ENCODE data around the gene USP36. TPM values are rescaled to one million over a fixed set of nuclear protein-coding genes. Genes with fewer than 3 reads are reported as not detected.

The USP36 gene
- total RNA-seq, 2 experiments from 2014 or later = 489 to 494 TPM

DNA sequence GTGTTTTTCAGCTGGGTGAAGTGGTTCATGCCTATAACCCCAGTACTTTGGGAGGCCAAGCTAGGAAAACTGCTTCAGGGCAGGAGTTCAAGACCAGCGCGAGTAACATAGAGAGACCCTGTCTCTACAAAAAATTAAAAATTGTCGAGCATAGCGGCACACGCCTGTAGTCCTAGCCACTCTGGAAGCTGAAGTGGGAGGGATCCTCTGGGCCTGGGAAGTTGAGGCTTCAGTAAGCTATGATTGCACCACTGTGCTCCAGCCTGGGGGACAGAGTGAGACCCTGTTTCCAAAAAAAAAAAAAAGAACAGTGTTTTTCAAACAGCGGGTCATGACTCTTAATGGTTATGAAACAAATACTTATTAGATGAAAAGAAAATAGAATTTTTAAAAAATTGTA lies 56.3 kb downstream of the USP36 start:
- intact Hi-C loops (cut with DNase I, micrococcal nuclease) = loop anchor here (2.0 to 5.0 kb wide), 3 partner anchors 18 to 33 kb away; no protein-coding TSS in a partner anchor
- peaks cover 31% of the 10 kb centered on the region for H3K36me3 Mint-ChIP-seq (ENCODE audit: low read depth)
- DNase-seq = peak in 1 of 14 experiments; percentile 16
- Histone ChIP-seq H3K4me3 (ENCODE audit: low read length) (no peak overlapping the region), H3K9me3 (ENCODE audit: control insufficient read depth in 1 of 2, insufficient read depth in 1 of 2, low read length in 2 of 2) (no peaks in the 10 kb centered on the region), H3K27ac (ENCODE audit: low read depth in 1 of 2, low read length in 2 of 2) (no peak overlapping the region), H3K27me3 (ENCODE audit: control insufficient read depth in 1 of 2, insufficient read depth in 2 of 2, low read length in 2 of 2) (no peaks in the 10 kb centered on the region), H3K4me1 (ENCODE audit: insufficient read depth, low read length) (peaks cover 73% of the 10 kb centered on the region), H3K36me3 (ENCODE audit: insufficient read depth, low read length) (peaks cover 10% of the 10 kb centered on the region)
- H3K27ac Mint-ChIP-seq = peak overlapping the region; percentile 89
- TF ChIP-seq CTCF (IDR thresholded peaks at IDR 0.05) = no peak
- H3K9me3 Mint-ChIP-seq = no peaks in the 10 kb centered on the region
- peak overlapping the region; percentile 94 for H3K4me3 Mint-ChIP-seq
- peaks cover 64% of the 10 kb centered on the region for H3K4me1 Mint-ChIP-seq (ENCODE audit: low read depth)
- no peak for ATAC-seq (ENCODE audit: poor library complexity)
- ChIA-PET POLR2A (interaction anchor here (1.1 to 4.3 kb wide), 8 partner anchors 13 to 106 kb away, joined by 3 to 23 read pairs (median 11); no protein-coding TSS in a partner anchor), CTCF (interaction anchor here (0.6 to 1.8 kb wide), 7 partner anchors 33 to 78 kb away, joined by 3 to 7 read pairs (median 4); no protein-coding TSS in a partner anchor)
- H3K27me3 Mint-ChIP-seq = no peaks in the 10 kb centered on the region

DNA sequence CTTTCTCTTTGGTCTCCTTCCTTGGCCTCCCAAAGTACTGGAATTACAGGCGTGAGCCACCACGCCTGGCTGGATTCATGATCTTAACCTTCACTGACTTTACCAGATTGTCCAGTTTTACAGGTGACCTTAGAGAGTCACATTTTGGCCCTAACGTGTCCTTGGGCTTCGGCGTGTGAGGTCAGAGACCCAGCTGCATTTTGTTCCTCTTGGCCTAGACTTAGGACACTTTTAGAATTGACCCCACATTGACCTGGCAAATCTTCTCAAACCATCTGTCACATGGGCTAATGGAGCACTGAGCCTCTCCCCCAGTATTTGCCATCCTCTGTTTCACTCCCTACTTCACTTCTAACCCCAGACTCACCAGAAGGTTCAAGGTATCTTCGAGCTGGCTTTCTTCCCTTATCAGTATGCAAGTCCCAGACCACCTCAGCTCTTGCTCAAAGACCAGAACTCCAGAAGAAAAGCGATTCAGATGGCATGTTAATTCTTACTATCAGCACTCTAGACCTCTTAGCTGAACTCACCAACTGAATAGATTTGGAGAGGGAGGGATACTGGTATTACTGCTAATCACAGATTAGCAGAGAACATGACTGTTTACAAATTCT lies 56.8 kb downstream of the USP36 start:
- Histone ChIP-seq H3K4me1 (ENCODE audit: insufficient read depth, low read length) (peaks cover 73% of the 10 kb centered on the region), H3K36me3 (ENCODE audit: insufficient read depth, low read length) (peaks cover 13% of the 10 kb centered on the region), H3K27me3 (ENCODE audit: control insufficient read depth in 1 of 2, insufficient read depth in 2 of 2, low read length in 2 of 2) (no peaks in the 10 kb centered on the region), H3K4me3 (ENCODE audit: low read length) (no peak overlapping the region), H3K9me3 (ENCODE audit: control insufficient read depth in 1 of 2, insufficient read depth in 1 of 2, low read length in 2 of 2) (no peaks in the 10 kb centered on the region), H3K27ac (ENCODE audit: low read depth in 1 of 2, low read length in 2 of 2) (no peak overlapping the region)
- TF ChIP-seq CTCF (IDR thresholded peaks at IDR 0.05) = no peak
- ChIA-PET POLR2A (interaction anchor here (2.4 to 4.3 kb wide), 3 partner anchors 16 to 35 kb away, joined by 16 to 23 read pairs (median 17); no protein-coding TSS in a partner anchor), CTCF (interaction anchor here (0.6 to 1.8 kb wide), 5 partner anchors 33 to 75 kb away, joined by 3 to 7 read pairs (median 4); no protein-coding TSS in a partner anchor)
- DNase-seq (peak in 1 of 14 experiments; percentile 23), ATAC-seq (ENCODE audit: poor library complexity) (no peak)
- H3K27me3 Mint-ChIP-seq = no peaks in the 10 kb centered on the region
- H3K36me3 Mint-ChIP-seq (ENCODE audit: low read depth) = peaks cover 34% of the 10 kb centered on the region
- H3K4me1 Mint-ChIP-seq (ENCODE audit: low read depth) = peaks cover 62% of the 10 kb centered on the region
- intact Hi-C loops (cut with DNase I, micrococcal nuclease) = loop anchor here (2.0 to 5.0 kb wide), 3 partner anchors 19 to 33 kb away; no protein-coding TSS in a partner anchor
- H3K9me3 Mint-ChIP-seq = no peaks in the 10 kb centered on the region
- peak overlapping the region; percentile 89 for H3K27ac Mint-ChIP-seq
- H3K4me3 Mint-ChIP-seq = peak overlapping the region; percentile 94

DNA sequence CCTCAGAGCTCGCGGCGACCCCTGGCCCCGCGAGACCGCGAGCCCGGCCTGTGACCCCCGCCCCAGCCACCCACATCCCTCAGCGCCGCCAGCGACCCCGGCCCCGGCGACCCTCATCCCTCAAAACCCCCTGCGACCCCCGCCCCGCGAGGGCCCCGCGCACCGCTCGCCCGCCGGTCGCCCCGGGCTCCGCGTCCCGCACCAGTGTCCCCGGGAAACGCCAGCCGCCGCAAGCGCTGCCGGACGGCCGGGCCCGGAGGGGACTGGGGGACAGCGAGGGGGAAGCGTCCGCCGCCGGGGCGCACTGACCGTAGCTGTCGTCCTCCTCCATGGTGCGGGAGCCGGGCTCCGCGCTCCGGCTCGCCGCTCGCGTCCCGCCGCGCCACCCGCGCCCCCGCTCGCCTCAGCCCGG lies 58.7 kb downstream of the USP36 start, which contains the start of gene CYTH1:
Gene CYTH1, minus strand, starts transcription at position 381 of the 412 bp plus-strand sequence. Its CDS starts 50 bp downstream, at position 331.
- peak within 1 kb of the TSS; percentile 88 to 97 for H3K27ac ChIP-seq (ENCODE audit: low read depth in 1 of 2, low read length in 2 of 2)
- CTCF ChIA-PET = no interaction called here
- Mint-ChIP-seq H3K27ac (peak within 1 kb of the TSS; percentile 95), H3K36me3 (ENCODE audit: low read depth) (peaks cover 44% of the 10 kb centered on the region), H3K4me3 (peak within 1 kb of the TSS; percentile 96), H3K4me1 (ENCODE audit: low read depth) (peaks cover 59% of the 10 kb centered on the region), H3K9me3 (no peaks in the 10 kb centered on the region), H3K27me3 (no peaks in the 10 kb centered on the region)
- ATAC-seq (ENCODE audit: poor library complexity) (no peak), DNase-seq (no peak)
- TF ChIP-seq CTCF (IDR thresholded peaks at IDR 0.05) = no peak
- H3K36me3 ChIP-seq (ENCODE audit: insufficient read depth, low read length) = peaks cover 7% of the 10 kb centered on the region
- H3K4me1 ChIP-seq (ENCODE audit: insufficient read depth, low read length) = peaks cover 77% of the 10 kb centered on the region
- peak within 1 kb of the TSS; percentile 93 for H3K4me3 ChIP-seq (ENCODE audit: low read length)
- POLR2A ChIA-PET = interaction anchor here (0.6 to 6.2 kb wide), 12 partner anchors 8 to 61 kb away, joined by 3 to 60 read pairs (median 5); no protein-coding TSS in a partner anchor
- H3K27me3 ChIP-seq (ENCODE audit: control insufficient read depth in 1 of 2, insufficient read depth in 2 of 2, low read length in 2 of 2) = no peaks in the 10 kb centered on the region
- H3K9me3 ChIP-seq (ENCODE audit: control insufficient read depth in 1 of 2, insufficient read depth in 1 of 2, low read length in 2 of 2) = no peaks in the 10 kb centered on the region
- intact Hi-C loops (cut with DNase I, micrococcal nuclease) = loop anchor here (1.0 to 5.0 kb wide), 4 partner anchors 35 to 59 kb away; partner anchors contain the start of gene USP36 (in 1 of the 2)

All from CD4-positive, alpha-beta T cell (primary cell).